Measurements from ENCODE around the gene POU2F2. TPM values are rescaled to one million over a fixed set of nuclear protein-coding genes. Genes with fewer than 3 reads are reported as not detected.

The POU2F2 gene
- total RNA-seq, 2 experiments from 2014 or later = 33.5 to 59.5 TPM

DNA sequence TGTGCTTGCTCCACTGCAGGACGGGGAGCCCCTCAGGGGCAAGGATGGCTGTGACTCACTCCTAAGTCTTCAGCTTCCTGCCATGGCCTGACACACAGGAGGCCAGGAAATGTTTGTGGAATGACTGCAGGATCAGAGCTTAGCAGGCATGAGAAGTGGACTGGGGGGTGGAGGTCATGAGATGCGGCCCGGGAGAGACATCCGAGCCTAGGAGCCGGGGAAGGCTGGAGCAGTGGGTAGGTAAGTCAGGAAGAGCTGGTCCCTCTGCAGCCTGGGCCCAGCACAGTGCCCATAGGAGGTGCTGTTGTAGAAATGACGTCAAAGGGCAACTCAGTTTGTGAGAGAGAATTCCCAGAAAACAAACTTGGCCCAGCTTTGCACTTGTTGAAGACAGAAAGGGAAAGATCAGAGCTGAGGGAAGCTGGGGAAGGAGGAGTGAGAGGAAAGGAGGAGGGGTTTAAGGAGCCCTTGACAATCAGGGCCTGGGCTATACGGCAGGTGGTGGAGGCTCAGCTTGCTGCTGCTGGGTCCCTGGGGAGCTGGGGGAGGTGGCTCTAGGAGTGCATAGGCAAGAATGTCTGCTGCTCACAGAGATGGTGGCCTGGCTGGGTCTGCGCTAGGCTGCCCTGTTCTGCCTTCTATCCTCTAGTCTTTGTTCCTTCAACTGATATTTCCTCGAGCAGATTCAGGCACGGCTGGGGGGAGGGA lies 18.5 kb downstream of the POU2F2 start:
- DNase-seq (ENCODE audit: low spot score) = peak; percentile 95
- ChIA-PET POLR2A (interaction anchor here (0.5 to 3.2 kb wide), 8 partner anchors 10 to 85 kb away, joined by 3 to 25 read pairs (median 4); partner anchors contain the start of gene POU2F2), CTCF (ENCODE audit: unreplicated experiment) (interaction anchor here (0.7 to 2.6 kb wide), 3 partner anchors 10 to 63 kb away, joined by 5 to 10 read pairs (median 6); partner anchors contain the start of gene POU2F2)
- peak overlapping the region; percentile 97 for H3K27ac ChIP-seq (ENCODE audit: low read depth, low read length, poor library complexity, severe bottlenecking)
- H4K20me1 ChIP-seq (ENCODE audit: insufficient read depth, low read length) = no peaks in the 10 kb centered on the region
- peaks cover 13% of the 10 kb centered on the region; the same call in 1 of the 2 replicates for H3K79me2 ChIP-seq (ENCODE audit: insufficient read depth, low read depth, low read length)
- no peaks in the 10 kb centered on the region for H3K9me3 ChIP-seq (ENCODE audit: low read length)
- H3K9me2 ChIP-seq (ENCODE audit: insufficient read depth, low read length) = no peaks in the 10 kb centered on the region
- H2AFZ ChIP-seq (ENCODE audit: low read length) = no peak overlapping the region
- peak overlapping the region; percentile 89 for H3K4me2 ChIP-seq (ENCODE audit: low read length)
- peaks cover 99% of the 10 kb centered on the region for H3K4me1 ChIP-seq (ENCODE audit: insufficient read depth, low read length, poor library complexity, severe bottlenecking)
- peak overlapping the region; percentile 59 for H3K4me3 ChIP-seq (ENCODE audit: low read depth, low read length, poor library complexity, severe bottlenecking)
- intact Hi-C loops (cut with micrococcal nuclease; ENCODE audit: unreplicated experiment) = loop anchor here (1.0 kb wide), 1 partner anchor 16 kb away; no protein-coding TSS in a partner anchor
- TF ChIP-seq, protein P1, sequence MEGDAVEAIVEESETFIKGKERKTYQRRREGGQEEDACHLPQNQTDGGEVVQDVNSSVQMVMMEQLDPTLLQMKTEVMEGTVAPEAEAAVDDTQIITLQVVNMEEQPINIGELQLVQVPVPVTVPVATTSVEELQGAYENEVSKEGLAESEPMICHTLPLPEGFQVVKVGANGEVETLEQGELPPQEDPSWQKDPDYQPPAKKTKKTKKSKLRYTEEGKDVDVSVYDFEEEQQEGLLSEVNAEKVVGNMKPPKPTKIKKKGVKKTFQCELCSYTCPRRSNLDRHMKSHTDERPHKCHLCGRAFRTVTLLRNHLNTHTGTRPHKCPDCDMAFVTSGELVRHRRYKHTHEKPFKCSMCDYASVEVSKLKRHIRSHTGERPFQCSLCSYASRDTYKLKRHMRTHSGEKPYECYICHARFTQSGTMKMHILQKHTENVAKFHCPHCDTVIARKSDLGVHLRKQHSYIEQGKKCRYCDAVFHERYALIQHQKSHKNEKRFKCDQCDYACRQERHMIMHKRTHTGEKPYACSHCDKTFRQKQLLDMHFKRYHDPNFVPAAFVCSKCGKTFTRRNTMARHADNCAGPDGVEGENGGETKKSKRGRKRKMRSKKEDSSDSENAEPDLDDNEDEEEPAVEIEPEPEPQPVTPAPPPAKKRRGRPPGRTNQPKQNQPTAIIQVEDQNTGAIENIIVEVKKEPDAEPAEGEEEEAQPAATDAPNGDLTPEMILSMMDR (conservative IDR thresholded peaks at IDR 0.05; ENCODE audit: low read length) = peak; percentile 66
- TF ChIP-seq EZH2phosphoT487 (IDR thresholded peaks at IDR 0.05; ENCODE audit: borderline replicate concordance, low read depth, low read length) = no peak
- BruUV-seq (replicated peaks) = no TSS peak
- peaks cover 84% of the 10 kb centered on the region for H3K36me3 ChIP-seq (ENCODE audit: insufficient read depth, low read length)

DNA sequence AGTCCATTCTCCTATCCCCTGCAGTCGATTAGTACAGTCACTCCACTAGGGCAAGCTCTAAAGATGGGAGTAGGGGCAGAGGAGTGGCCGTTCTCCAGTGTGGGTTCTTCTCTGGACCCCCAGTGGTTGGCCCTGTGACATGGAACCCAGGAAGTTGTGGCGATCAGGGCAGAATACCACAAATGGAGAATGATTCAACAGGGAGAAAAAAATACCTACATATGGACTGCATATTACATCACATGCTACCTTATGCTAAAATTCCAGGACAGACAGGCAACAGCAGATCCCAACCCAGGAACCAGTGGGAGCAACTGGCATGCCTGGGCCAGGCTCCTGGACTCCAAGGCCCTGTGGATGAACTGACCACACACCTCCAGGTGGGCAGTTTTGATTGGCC lies 20.4 kb downstream of the POU2F2 start:
- H3K4me2 ChIP-seq (ENCODE audit: low read length) = no peak overlapping the region
- peaks cover 91% of the 10 kb centered on the region for H3K4me1 ChIP-seq (ENCODE audit: insufficient read depth, low read length, poor library complexity, severe bottlenecking)
- H2AFZ ChIP-seq (ENCODE audit: low read length) = no peak overlapping the region
- no peaks in the 10 kb centered on the region for H3K9me2 ChIP-seq (ENCODE audit: insufficient read depth, low read length)
- H3K27ac ChIP-seq (ENCODE audit: low read depth, low read length, poor library complexity, severe bottlenecking) = peak overlapping the region; percentile 24
- peaks cover 18% of the 10 kb centered on the region; the same call in 1 of the 2 replicates for H3K79me2 ChIP-seq (ENCODE audit: insufficient read depth, low read depth, low read length)
- no peak overlapping the region for H3K4me3 ChIP-seq (ENCODE audit: low read depth, low read length, poor library complexity, severe bottlenecking)
- intact Hi-C loops (cut with micrococcal nuclease; ENCODE audit: unreplicated experiment) = no loop called here
- POLR2A ChIA-PET = no interaction called here
- no peak for TF ChIP-seq EZH2phosphoT487 (IDR thresholded peaks at IDR 0.05; ENCODE audit: borderline replicate concordance, low read depth, low read length)
- TF ChIP-seq, protein P1 (conservative IDR thresholded peaks at IDR 0.05; ENCODE audit: low read length) = no peak
- H3K36me3 ChIP-seq (ENCODE audit: insufficient read depth, low read length) = peaks cover 80% of the 10 kb centered on the region
- no peaks in the 10 kb centered on the region for H4K20me1 ChIP-seq (ENCODE audit: insufficient read depth, low read length)
- H3K9me3 ChIP-seq (ENCODE audit: low read length) = no peaks in the 10 kb centered on the region
- DNase-seq (ENCODE audit: low spot score) = no peak
- BruUV-seq (replicated peaks) = no TSS peak
- CTCF ChIA-PET (ENCODE audit: unreplicated experiment) = no interaction called here

DNA sequence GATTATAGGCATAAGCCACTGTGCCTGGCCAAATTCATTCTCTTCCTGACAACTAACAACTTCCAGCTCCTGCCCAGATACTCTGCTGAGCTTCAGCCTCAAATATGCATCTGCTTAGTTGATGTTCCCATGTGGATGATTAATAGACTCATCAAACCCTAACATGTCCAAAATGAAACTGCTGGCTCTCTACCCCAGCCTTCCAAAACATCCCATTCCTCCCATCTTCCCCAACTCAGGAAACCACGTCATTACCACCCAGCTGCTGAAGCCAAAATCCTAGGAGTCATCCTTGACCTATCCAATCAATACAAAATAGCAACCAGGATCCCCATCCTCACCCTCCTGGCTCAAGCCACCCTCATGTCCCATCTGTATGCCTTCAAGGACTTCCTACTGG lies 20.9 kb downstream of the POU2F2 start:
- intact Hi-C loops (cut with micrococcal nuclease; ENCODE audit: unreplicated experiment) = no loop called here
- Histone ChIP-seq H4K20me1 (ENCODE audit: insufficient read depth, low read length) (no peaks in the 10 kb centered on the region), H3K79me2 (ENCODE audit: insufficient read depth, low read depth, low read length) (peaks cover 18% of the 10 kb centered on the region; the same call in 1 of the 2 replicates), H3K27ac (ENCODE audit: low read depth, low read length, poor library complexity, severe bottlenecking) (peak overlapping the region; percentile 24), H3K9me2 (ENCODE audit: insufficient read depth, low read length) (no peaks in the 10 kb centered on the region), H3K4me1 (ENCODE audit: insufficient read depth, low read length, poor library complexity, severe bottlenecking) (peaks cover 86% of the 10 kb centered on the region), H3K36me3 (ENCODE audit: insufficient read depth, low read length) (peaks cover 77% of the 10 kb centered on the region), H2AFZ (ENCODE audit: low read length) (no peak overlapping the region), H3K4me3 (ENCODE audit: low read depth, low read length, poor library complexity, severe bottlenecking) (no peak overlapping the region), H3K9me3 (ENCODE audit: low read length) (no peaks in the 10 kb centered on the region), H3K4me2 (ENCODE audit: low read length) (no peak overlapping the region)
- ChIA-PET POLR2A (no interaction called here), CTCF (ENCODE audit: unreplicated experiment) (no interaction called here)
- DNase-seq (ENCODE audit: low spot score) = no peak
- BruUV-seq (replicated peaks) = no TSS peak
- TF ChIP-seq, protein P1 (conservative IDR thresholded peaks at IDR 0.05; ENCODE audit: low read length) = no peak
- no peak for TF ChIP-seq EZH2phosphoT487 (IDR thresholded peaks at IDR 0.05; ENCODE audit: borderline replicate concordance, low read depth, low read length)

All from OCI-LY7 (cell line).